ENCODE data around the gene PPP2R2D.
"Not testable (repeated sequence)": the region's sequence is repeated elsewhere in the genome, so short reads cannot be mapped to it uniquely, and the experiment has no call there.

Gene PPP2R2D

GRCh38 chr10:131868436-131868835 is 32.4 kb upstream of the PPP2R2D start:
- no peak for DNase-seq (ENCODE audit: low read depth)

- DNase-seq (ENCODE audit: low read depth) = no peak
Measured at GRCh38 chr10:131869344-131869743, 31.5 kb upstream of the PPP2R2D start.

GRCh38 chr10:131870411-131870810 is 30.4 kb upstream of the PPP2R2D start:
- no peak for DNase-seq (ENCODE audit: low read depth)

DNA sequence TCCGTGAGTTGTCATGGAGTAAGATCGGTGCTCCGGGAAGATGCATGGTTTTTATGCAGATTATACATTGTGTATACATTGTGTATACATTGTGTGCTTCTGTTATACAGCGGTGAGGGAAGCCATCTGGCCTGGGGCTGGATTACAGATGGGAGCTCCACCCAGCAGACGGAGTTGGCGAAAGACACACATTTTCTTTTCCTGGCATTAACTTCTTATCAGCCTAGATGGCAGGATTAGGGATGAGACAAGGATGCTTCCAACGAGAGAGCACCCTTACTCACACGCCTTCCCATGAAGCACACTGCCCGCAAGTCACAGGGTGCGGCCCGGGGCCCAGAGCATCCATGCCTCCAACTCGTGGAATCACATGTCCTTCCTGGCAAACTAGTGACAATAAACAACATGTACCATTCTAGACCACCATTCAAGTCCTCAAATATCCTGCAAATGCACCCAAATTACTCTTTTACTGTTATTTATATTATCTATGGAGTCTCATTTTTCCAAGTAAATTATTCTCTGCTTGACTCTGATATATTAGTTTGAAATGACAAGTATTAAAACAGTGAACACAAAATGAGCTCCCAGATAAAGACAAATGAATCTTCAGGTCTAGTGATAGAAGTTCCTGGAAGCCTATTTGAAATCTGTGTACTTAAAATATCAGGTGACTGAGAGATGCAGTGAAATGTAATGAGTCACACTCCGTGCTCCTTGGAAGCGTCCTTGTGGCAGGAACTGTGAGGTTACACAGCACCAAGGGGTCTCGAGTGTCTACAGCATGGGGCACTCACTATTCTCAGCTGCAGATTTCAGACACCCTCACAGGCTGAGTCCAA is 29.8 kb upstream of the PPP2R2D start:
- no peak for DNase-seq (ENCODE audit: low read depth)

DNA sequence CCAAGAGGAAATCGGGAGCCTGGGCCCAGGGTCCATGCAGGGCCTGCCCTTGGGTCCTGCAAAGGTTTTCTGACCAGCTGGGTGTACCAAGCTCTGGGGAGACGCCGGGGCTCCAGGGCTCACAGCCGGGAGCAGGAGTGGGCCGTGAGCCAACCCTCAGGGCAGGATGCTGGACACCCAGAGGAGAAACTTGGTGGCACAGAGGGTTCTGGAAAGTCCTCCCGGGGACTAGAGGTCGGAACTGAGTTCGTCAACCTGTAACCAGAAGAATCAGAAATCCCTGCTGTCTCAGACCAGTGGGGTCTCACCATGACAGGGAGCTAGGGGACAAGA is 29.2 kb upstream of the PPP2R2D start:
- DNase-seq (ENCODE audit: low read depth) = no peak

DNA sequence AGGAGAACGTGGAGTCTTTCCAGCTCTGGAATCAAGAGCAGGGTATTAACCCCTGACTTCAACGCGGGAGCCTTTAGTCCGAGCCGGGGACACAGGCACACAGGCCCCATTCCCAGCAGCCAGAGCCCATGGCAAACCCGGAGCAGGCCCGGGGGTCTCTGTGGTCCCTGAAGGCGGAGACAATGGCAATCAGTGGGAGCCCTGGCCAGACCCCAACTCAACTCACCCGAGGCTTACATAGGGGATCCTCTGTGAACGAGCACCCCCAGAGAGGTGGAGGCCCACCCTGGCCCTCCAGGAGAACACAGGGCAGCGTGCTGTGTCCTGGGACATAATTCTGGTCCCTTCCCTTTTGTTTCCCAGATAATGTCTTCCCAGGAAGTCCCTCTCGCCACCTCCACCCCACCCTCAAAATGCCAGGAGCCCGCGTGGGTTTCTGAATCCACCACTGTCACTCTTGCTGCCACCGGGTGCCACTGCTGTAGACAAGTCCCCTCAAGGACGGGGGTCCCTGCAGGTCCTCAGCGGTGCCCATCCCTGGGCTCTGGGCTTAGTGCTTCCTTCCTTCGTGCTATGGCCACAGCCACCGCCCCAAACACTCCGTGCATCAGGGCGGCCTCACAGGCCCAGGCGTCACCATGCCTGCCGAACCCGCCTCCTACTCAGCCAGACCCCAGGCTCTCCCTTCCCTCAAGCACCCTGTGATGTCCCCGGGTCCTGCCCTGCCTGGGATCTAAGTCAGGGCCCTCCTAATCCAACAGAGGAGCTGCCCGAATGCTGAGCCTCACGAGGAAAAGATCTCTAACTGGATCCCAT is 28.6 kb upstream of the PPP2R2D start:
- no peak for DNase-seq (ENCODE audit: low read depth)

- no peak for DNase-seq (ENCODE audit: low read depth)
Measured at GRCh38 chr10:131872827-131873375, 27.9 kb upstream of the PPP2R2D start.

GRCh38 chr10:131874991-131875451 is 25.8 kb upstream of the PPP2R2D start:
- DNase-seq (ENCODE audit: low read depth) = no peak

DNA sequence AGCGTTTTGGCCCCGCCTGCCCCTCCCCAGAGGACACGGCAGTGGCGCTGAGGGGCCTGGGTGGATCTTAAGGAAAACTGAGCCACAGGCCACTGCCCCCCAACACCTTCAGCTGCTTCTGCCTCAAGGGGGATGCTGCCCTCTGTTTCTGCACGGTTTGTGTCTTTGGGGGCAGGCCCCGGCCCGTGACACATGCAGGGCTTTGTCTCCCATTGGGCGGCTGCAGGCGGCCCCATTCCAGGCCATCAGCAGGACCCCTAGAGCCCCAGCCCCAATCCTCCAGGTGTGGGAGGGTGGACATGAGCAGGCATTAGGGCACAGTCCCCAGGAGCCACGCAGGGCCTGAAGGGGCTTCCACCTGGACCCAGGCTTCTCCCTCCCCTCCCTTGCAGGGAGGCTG is 25.3 kb upstream of the PPP2R2D start:
- DNase-seq (ENCODE audit: low read depth) = no peak

DNA sequence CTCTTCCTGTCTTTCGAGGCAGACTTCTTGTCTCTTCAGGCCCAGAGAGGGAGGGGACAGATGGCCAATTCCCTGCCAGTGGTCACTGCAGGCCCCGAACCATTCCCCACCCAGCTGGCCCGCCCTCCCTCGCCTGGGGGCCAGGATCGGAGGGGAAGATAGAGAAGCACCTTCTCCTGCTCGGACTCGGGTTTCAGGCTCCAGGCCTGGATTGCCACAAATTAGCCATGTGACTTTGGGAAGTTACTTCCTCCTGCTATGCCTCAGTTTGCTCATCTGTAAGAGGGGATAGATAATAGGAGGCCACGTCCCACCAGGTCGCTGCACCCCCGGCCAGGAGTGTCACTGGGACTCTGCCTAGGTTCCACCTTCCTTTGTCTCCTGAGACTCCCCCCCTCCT is 24.8 kb upstream of the PPP2R2D start:
- DNase-seq (ENCODE audit: low read depth) = no peak

DNA sequence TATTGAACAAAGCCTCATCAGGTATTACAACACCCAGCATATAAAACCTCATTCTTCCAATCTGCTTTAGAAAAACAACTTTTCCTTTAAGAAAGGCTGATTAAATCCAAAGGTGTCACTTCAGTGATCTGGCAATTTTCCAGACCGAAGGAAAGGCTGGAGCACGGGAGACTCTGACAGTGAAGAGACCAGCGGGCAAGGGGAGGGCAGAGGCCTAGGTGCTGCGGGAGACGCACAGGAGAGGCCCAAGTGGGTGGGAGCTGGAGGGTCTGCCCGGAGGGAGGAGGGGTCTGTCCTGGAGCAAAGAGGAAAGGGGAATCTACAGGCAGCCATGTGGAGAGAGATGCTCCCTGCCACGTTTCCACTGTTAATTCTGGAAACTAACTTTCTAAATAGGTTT is 24.3 kb upstream of the PPP2R2D start:
- DNase-seq (ENCODE audit: low read depth) = no peak

DNA sequence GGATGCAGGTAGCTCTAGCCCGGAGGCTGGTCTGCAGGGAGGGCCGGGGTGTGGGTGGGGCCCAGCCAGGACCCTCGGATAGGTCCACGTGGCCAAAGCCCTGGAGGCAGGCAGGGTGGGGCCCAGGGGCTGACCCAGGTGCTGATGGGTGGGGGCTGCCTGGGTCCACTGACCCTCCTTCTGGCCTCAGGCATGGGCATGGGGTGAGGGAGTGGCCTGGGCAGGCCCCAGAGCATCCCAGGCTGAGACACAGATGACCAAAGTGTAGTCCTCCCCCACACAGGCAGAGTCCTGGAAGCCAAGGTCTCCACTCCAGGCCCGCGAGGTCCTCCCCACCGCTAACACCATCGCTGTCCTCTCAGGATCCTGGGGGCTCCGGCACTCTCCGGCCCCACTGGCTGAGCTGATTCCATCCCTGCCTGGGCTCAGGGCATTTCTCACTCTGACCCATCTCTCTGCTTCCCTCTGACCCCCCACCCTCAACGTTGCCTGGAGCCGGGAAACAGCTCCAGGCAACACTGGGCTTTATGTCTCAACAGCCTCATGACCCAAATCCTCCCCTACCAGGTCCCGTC is 20.7 kb upstream of the PPP2R2D start:
- DNase-seq (ENCODE audit: low read depth) = no peak

- DNase-seq (ENCODE audit: low read depth) = no peak
Measured at GRCh38 chr10:131881104-131881880, 19.5 kb upstream of the PPP2R2D start.

DNA sequence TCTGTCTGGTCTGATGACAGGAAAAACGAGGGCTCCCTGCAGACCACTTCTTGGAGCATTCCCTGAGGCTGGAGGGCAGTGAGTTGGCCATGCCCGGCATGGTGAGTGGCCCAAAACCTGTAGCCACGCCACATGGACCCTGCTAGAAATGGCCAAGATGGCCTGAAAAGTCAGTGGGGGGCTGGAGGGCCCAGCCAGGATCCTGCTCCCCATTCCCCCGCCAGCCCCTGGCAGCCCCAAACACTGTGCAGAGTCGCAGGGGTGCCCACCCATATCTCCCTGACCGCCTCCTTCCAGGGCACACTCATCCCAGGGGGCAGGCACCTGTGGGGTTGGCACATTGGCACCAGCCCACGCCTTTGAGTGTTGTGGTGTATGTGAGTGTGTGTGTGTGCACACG is 18.7 kb upstream of the PPP2R2D start:
- no peak for DNase-seq (ENCODE audit: low read depth)

- DNase-seq (ENCODE audit: low read depth) = no peak
Measured at GRCh38 chr10:131882590-131883451, 18.0 kb upstream of the PPP2R2D start.

DNA sequence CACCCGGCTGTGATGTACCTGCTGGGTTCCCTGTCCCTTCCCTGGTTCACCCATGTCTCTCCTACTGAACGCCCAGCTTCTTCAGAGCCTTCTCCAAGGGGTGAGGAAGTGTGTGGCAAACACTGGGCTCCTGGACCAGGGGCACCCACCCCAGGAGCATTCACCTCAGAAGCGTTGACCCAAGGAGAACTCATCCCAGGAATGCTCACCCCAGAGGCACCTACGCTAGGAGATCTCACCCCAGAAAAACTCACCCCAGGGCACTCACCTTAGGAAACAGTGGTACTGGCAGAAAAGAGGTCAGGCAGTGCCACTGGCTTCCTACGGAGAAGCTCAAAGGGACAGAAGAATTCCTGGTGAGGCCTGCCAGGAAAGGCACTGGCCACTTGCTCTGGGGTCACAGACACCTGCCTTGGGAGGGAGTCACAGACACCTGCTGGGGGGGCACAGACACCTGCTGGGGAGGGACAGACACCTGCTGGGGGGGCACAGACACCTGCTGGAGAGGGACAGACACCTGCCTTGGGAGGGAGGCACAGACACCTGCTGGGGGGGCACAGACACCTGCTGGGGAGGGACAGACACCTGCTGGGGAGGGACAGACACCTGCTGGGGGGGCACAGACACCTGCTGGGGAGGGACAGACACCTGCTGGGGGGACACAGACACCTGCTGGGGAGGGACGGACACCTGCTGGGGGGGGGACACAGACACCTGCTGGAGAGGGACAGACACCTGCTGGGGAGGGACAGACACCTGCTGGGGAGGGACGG is 17.0 kb upstream of the PPP2R2D start:
- DNase-seq (ENCODE audit: low read depth) = not testable (repeated sequence)

DNA sequence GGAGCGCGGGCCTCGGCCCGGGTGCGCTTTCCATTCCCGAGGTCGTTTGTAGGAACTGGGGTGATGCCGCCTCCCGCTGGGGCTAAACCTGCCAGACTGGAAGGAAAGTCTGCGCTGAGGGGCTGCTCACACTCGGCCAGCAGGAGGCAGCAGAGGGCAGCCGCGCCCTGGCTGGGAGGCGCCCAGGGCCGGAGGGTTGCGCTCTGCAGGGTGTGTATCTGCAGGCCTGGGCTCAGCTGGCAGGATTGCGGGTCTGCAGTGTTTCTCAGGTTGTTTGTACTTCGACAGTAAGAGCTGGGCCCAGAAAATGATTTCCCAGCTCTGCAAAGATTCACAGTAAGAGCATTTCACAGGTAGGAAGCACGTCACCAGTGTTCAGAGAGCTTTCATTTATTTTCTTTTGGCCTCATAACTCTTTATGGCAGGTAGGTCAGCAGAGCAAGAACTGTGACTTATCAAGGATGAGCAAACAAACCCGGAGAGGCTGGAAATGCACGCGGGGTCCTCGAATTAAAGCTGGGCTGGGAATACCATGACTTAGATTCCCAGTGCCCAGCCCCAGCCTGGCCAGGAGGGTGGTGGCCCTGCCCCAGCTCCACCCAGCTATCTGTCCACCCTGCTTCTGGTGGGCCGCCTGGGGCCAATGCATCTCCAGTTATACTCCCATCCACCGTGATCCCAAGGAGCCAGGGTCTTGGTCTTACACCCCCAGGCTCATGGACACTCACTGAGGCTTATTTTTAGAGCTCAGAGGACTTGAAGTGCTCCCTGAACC is 15.2 kb upstream of the PPP2R2D start:
- peak; percentile 73 for DNase-seq (ENCODE audit: low read depth)

DNA sequence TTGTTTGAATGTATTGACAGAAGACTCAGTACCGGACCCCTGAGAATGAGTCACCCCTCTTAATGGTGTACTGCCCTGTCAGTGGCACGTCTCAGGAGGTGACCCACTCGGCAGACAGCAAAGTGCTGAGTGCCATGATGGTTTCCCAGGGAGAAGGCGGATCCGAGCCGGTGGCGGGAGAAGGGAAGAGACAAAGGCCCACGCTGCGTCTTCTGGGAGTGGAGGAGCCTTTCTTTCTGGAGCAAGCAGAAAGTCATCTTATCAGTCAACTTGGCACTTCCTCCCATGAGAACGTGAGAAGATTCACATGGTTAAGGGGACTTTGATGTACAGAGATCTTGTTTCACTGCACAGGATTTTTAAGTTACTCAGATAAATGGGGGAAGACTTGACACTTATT is 14.6 kb upstream of the PPP2R2D start:
- no peak for DNase-seq (ENCODE audit: low read depth)

DNA sequence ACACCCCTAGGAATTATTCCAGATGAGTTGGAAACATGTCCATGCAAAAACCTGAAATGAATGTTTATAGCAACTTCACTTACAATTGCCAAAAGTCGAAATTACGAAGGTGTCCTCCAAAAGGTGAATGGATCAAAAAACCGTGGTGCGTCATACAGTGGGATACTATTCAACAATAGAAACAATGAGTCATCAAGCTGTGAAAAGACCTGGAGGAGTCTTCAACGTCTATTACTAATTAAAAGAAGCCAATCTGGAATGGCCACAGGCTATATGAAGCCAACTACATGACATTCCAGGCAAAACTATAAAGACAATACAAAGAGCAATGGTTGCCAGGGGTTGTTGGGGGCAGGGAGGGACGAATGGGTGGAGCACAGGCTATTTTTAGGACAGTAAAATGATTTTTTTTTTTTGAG is 12.6 kb upstream of the PPP2R2D start:
- no peak for DNase-seq (ENCODE audit: low read depth)
